Gastrocnemius medialis (tissue), 4 donors: ENCODE measurements around the gene SLC45A1.

ENCODE experiments used
- POLR2A ChIP-seq, 2 donors: fragments of 450-650 bp; IDR thresholded peaks; one replicate each; pipeline ENCODE4 v1.6.1; 2017; ENCODE audit warnings: antibody characterized with exemption in 2 of 2, mild to moderate bottlenecking in 2 of 2, moderate library complexity in 2 of 2
- TF ChIP-seq, protein P1 (sequence below), 5 experiments: fragments of 450-650 bp in 3 of 5; fragments of 200-600 bp in 2 of 5; sonication (generic) in 2 of 5; IDR thresholded peaks in 4 of 5; conservative IDR thresholded peaks in 1 of 5; 1 replicate in 4 of 5; 2 replicates in 1 of 5; pipeline ENCODE4 v1.5.1; 2016 to 2019; ENCODE audit warnings: antibody characterized with exemption in 5 of 5, mild to moderate bottlenecking in 3 of 5, moderate library complexity in 3 of 5

DNA sequence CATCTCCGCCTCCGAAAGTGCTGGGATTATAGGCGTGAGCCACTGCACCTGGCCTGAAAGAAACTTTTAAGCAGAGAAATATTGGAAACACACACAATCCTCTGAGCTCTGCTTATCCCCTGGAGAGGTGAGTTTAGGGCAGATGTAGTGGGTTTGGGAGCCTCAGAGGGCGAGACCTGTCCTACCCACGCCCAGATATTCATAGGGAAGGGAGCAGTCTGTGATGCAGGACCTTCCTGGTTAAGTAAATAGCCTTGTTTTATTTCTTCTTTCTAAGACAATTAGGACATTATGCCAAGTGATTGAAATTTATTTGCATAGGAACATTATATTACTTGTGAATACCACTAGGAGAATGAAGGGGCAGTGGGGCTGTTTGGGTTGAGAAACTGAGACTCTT lies 18.0 kb upstream of the SLC45A1 start:
- TF ChIP-seq, protein P1, sequence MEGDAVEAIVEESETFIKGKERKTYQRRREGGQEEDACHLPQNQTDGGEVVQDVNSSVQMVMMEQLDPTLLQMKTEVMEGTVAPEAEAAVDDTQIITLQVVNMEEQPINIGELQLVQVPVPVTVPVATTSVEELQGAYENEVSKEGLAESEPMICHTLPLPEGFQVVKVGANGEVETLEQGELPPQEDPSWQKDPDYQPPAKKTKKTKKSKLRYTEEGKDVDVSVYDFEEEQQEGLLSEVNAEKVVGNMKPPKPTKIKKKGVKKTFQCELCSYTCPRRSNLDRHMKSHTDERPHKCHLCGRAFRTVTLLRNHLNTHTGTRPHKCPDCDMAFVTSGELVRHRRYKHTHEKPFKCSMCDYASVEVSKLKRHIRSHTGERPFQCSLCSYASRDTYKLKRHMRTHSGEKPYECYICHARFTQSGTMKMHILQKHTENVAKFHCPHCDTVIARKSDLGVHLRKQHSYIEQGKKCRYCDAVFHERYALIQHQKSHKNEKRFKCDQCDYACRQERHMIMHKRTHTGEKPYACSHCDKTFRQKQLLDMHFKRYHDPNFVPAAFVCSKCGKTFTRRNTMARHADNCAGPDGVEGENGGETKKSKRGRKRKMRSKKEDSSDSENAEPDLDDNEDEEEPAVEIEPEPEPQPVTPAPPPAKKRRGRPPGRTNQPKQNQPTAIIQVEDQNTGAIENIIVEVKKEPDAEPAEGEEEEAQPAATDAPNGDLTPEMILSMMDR (IDR thresholded peaks at IDR 0.05 in 4 of 5, conservative IDR thresholded peaks at IDR 0.05 in 1 of 5): no peak
- no peak for TF ChIP-seq POLR2A (IDR thresholded peaks at IDR 0.05)
